Hepatocyte (in vitro differentiated cells): Measurements from ENCODE around the gene TTC34.

Source experiments
- EZH2 ChIP-seq: fragments of 200-600 bp; sonication (generic); IDR thresholded peaks from 2 replicates; pipeline ENCODE4 v1.6.1; 2016; ENCODE audit warnings: antibody characterized with exemption, mild to moderate bottlenecking, borderline replicate concordance
- EZH2phosphoT487 ChIP-seq: fragments of 200-600 bp; sonication (generic); IDR thresholded peaks from one replicate; pipeline ENCODE4 v1.6.1; 2018; ENCODE audit warnings: antibody characterized with exemption, mild to moderate bottlenecking, low read depth, moderate library complexity; ENCODE audit not compliant: unreplicated experiment, severe bottlenecking
- TF ChIP-seq, protein P1 (sequence below): fragments of 200-600 bp; sonication (generic); IDR thresholded peaks from 2 replicates; pipeline ENCODE4 v1.5.1; 2016; ENCODE audit warnings: antibody characterized with exemption, mild to moderate bottlenecking; ENCODE audit not compliant: poor library complexity

GRCh38 chr1:2602866-2603520 lies 198.5 kb downstream of the TTC34 start:
- TF ChIP-seq, protein P1, sequence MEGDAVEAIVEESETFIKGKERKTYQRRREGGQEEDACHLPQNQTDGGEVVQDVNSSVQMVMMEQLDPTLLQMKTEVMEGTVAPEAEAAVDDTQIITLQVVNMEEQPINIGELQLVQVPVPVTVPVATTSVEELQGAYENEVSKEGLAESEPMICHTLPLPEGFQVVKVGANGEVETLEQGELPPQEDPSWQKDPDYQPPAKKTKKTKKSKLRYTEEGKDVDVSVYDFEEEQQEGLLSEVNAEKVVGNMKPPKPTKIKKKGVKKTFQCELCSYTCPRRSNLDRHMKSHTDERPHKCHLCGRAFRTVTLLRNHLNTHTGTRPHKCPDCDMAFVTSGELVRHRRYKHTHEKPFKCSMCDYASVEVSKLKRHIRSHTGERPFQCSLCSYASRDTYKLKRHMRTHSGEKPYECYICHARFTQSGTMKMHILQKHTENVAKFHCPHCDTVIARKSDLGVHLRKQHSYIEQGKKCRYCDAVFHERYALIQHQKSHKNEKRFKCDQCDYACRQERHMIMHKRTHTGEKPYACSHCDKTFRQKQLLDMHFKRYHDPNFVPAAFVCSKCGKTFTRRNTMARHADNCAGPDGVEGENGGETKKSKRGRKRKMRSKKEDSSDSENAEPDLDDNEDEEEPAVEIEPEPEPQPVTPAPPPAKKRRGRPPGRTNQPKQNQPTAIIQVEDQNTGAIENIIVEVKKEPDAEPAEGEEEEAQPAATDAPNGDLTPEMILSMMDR, result no peak
- TF ChIP-seq EZH2phosphoT487 (no peak), EZH2 (no peak)
